ENCODE data around the gene ZNF337.

Gene ZNF337

GRCh38 chr20:25696371-25697131 lies at the start of gene ZNF337:
Gene ZNF337 (minus strand): TSS chr20:25696853. CDS start chr20:25686417, 10,436 bp downstream.
- TF ChIP-seq CTCF (IDR thresholded peaks at IDR 0.05; ENCODE audit: insufficient read depth, missing control alignments) = no peak
- FAIRE-seq = no peak
- peak; percentile 75 for DNase-seq (ENCODE audit: insufficient read length, low spot score)

- FAIRE-seq = no peak
- no peak for DNase-seq (ENCODE audit: insufficient read length, low spot score)
- TF ChIP-seq CTCF (IDR thresholded peaks at IDR 0.05; ENCODE audit: insufficient read depth, missing control alignments) = no peak
These were observed 49.1 kb upstream of the ZNF337 start for GRCh38 chr20:25745738-25746137.

GRCh38 chr20:25745100-25745499 lies 48.4 kb upstream of the ZNF337 start:
- FAIRE-seq = no peak
- no peak for DNase-seq (ENCODE audit: insufficient read length, low spot score)
- no peak for TF ChIP-seq CTCF (IDR thresholded peaks at IDR 0.05; ENCODE audit: insufficient read depth, missing control alignments)

GRCh38 chr20:25744261-25744660 lies 47.6 kb upstream of the ZNF337 start:
- FAIRE-seq (no peak), DNase-seq (ENCODE audit: insufficient read length, low spot score) (no peak)
- TF ChIP-seq CTCF (IDR thresholded peaks at IDR 0.05; ENCODE audit: insufficient read depth, missing control alignments) = no peak

GRCh38 chr20:25741088-25741487 lies 44.4 kb upstream of the ZNF337 start:
- FAIRE-seq = no peak
- no peak for DNase-seq (ENCODE audit: insufficient read length, low spot score)
- TF ChIP-seq CTCF (IDR thresholded peaks at IDR 0.05; ENCODE audit: insufficient read depth, missing control alignments) = no peak

- TF ChIP-seq CTCF (IDR thresholded peaks at IDR 0.05; ENCODE audit: insufficient read depth, missing control alignments) = no peak
- FAIRE-seq = no peak
- no peak for DNase-seq (ENCODE audit: insufficient read length, low spot score)
These were observed 43.1 kb upstream of the ZNF337 start for GRCh38 chr20:25739615-25740320.

GRCh38 chr20:25738198-25738597 lies 41.5 kb upstream of the ZNF337 start:
- TF ChIP-seq CTCF (IDR thresholded peaks at IDR 0.05; ENCODE audit: insufficient read depth, missing control alignments) = no peak
- DNase-seq (ENCODE audit: insufficient read length, low spot score) (no peak), FAIRE-seq (no peak)

All from D721Med (cell line).